HEK293 (cell line): ENCODE measurements around the gene MYCBPAP.

Source experiments
- HOXC10 ChIP-seq: sonication (generic); formaldehyde crosslinking; IDR thresholded peaks from 2 replicates; pipeline ENCODE4 v1.8.1; 2023; ENCODE audit warnings: mild to moderate bottlenecking, missing genetic modification reagents
- IKZF3 ChIP-seq: fragments of 450-650 bp; IDR thresholded peaks from 2 replicates; pipeline ENCODE4 v1.5.0; 2018; ENCODE audit warnings: missing biosample characterization, mild to moderate bottlenecking, missing genetic modification characterization, moderate library complexity
- KLF7 ChIP-seq: fragments of 450-650 bp; formaldehyde crosslinking; IDR thresholded peaks from 2 replicates; pipeline ENCODE4 v1.5.1; 2016; ENCODE audit warnings: missing biosample characterization, missing genetic modification characterization, borderline replicate concordance
- ZNF138 ChIP-seq: fragments of 450-650 bp; formaldehyde crosslinking; IDR thresholded peaks from 2 replicates; pipeline ENCODE4 v1.5.1; 2016; ENCODE audit warnings: missing biosample characterization, missing genetic modification characterization, borderline replicate concordance
- ZNF169 ChIP-seq: fragments of 450-650 bp; formaldehyde crosslinking; IDR thresholded peaks from 2 replicates; pipeline ENCODE4 v1.5.1; 2016; ENCODE audit warnings: missing biosample characterization, missing genetic modification characterization
- ZNF221 ChIP-seq: fragments of 450-650 bp; formaldehyde crosslinking; IDR thresholded peaks from 2 replicates; pipeline ENCODE4 v1.5.1; 2017; ENCODE audit warnings: missing biosample characterization, missing genetic modification characterization, borderline replicate concordance
- ZNF239 ChIP-seq: fragments of 450-650 bp; formaldehyde crosslinking; IDR thresholded peaks from 2 replicates; pipeline ENCODE4 v1.5.1; 2016; ENCODE audit warnings: missing biosample characterization, missing genetic modification characterization
- ZNF292 ChIP-seq: fragments of 450-650 bp; formaldehyde crosslinking; IDR thresholded peaks from 2 replicates; pipeline ENCODE4 v1.5.1; 2016; ENCODE audit warnings: low read depth, missing biosample characterization, missing genetic modification characterization, borderline replicate concordance
- ZNF354C ChIP-seq: fragments of 450-650 bp; formaldehyde crosslinking; IDR thresholded peaks from 2 replicates; pipeline ENCODE4 v1.5.1; 2016; ENCODE audit warnings: missing biosample characterization, missing genetic modification characterization, low read depth, borderline replicate concordance
- ZNF391 ChIP-seq: fragments of 450-650 bp; formaldehyde crosslinking; IDR thresholded peaks from 2 replicates; pipeline ENCODE4 v1.5.1; 2016; ENCODE audit warnings: low read depth, missing biosample characterization, missing genetic modification characterization, borderline replicate concordance
- ZNF473 ChIP-seq: fragments of 450-650 bp; formaldehyde crosslinking; IDR thresholded peaks from 2 replicates; pipeline ENCODE4 v1.5.1; 2017; ENCODE audit warnings: missing biosample characterization, missing genetic modification characterization
- ZNF654 ChIP-seq: fragments of 450-650 bp; formaldehyde crosslinking; IDR thresholded peaks from 2 replicates; pipeline ENCODE4 v1.5.1; 2016; ENCODE audit warnings: low read depth, missing biosample characterization, missing genetic modification characterization
- ZNF747 ChIP-seq: fragments of 450-650 bp; formaldehyde crosslinking; IDR thresholded peaks from 2 replicates; pipeline ENCODE4 v1.5.1; 2016; ENCODE audit warnings: missing biosample characterization, missing genetic modification characterization
- ZNF76 ChIP-seq: fragments of 450-650 bp; formaldehyde crosslinking; IDR thresholded peaks from 2 replicates; pipeline ENCODE4; 2016; ENCODE audit warnings: low read depth, missing biosample characterization, missing genetic modification characterization, borderline replicate concordance
- ZNF843 ChIP-seq: fragments of 450-650 bp; formaldehyde crosslinking; IDR thresholded peaks from 2 replicates; pipeline ENCODE4 v1.5.1; 2016; ENCODE audit warnings: missing biosample characterization, missing genetic modification characterization
- ZSCAN23 ChIP-seq: fragments of 450-650 bp; formaldehyde crosslinking; IDR thresholded peaks from 2 replicates; pipeline ENCODE4 v1.5.1; 2016; ENCODE audit warnings: missing biosample characterization, missing genetic modification characterization
- TF ChIP-seq, protein P1 (sequence below): fragments of 450-650 bp; formaldehyde crosslinking; IDR thresholded peaks from 2 replicates; pipeline ENCODE4 v1.5.1; 2016; ENCODE audit warnings: missing biosample characterization, missing genetic modification characterization
- TF ChIP-seq, protein P2 (sequence below): IDR thresholded peaks from 2 replicates; pipeline ENCODE4 v1.6.1; 2011; ENCODE audit warnings: mild to moderate bottlenecking, low read depth, low read length, borderline replicate concordance
- TF ChIP-seq, protein P3 (sequence below): fragments of 450-650 bp; formaldehyde crosslinking; IDR thresholded peaks from 2 replicates; pipeline ENCODE4 v1.5.1; 2016; ENCODE audit warnings: missing biosample characterization, missing genetic modification characterization
- TF ChIP-seq, protein P4 (sequence below): fragments of 450-650 bp; formaldehyde crosslinking; IDR thresholded peaks from 2 replicates; pipeline ENCODE4 v1.5.1; 2016; ENCODE audit warnings: missing biosample characterization, missing genetic modification characterization

The MYCBPAP gene

DNA sequence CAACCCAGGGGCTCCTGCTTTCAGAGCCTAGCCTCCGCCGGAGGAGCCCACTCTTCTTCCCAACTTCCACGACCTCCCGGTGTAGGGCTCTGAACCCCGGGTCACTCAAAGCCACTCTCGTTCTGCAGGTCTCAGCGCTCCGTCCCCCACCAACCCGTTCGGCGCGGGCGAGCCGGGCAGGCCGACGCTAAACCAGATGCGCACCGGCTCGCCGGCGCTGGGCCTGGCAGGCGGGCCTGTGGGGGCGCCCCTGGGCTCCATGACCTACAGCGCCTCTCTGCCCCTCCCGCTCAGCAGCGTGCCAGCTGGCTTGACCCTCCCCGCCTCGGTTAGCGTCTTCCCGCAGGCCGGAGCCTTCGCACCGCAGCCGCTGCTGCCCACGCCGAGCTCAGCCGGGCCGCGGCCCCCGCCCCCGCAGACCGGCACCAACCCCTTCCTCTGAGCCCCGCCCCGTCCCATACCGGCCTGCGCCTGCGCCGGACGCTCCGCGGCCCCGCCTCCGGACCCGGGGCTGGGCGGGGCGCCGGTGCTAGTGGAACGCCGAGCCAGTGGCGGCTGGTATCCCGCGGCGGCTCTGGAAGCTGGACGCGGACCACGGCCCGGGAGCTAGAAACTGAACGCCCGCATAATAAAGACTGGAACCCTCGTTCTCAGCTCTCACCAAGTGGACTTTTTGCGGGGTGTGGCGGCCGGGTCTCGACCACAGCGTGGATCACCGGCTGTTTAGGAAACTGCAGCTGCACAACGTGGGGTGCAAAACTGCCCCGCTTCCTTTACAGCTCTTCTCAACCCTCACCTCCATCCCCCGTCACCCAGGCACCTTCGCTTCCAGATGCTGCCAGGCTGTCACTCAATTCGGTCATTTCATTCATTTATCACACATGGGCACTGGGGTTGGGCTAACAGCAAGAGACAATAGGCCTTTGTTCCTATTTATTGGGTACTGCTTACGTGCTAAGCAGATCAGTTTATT is 33.8 kb downstream of the MYCBPAP start (continued):
- TF ChIP-seq, protein P1, sequence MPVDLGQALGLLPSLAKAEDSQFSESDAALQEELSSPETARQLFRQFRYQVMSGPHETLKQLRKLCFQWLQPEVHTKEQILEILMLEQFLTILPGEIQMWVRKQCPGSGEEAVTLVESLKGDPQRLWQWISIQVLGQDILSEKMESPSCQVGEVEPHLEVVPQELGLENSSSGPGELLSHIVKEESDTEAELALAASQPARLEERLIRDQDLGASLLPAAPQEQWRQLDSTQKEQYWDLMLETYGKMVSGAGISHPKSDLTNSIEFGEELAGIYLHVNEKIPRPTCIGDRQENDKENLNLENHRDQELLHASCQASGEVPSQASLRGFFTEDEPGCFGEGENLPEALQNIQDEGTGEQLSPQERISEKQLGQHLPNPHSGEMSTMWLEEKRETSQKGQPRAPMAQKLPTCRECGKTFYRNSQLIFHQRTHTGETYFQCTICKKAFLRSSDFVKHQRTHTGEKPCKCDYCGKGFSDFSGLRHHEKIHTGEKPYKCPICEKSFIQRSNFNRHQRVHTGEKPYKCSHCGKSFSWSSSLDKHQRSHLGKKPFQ = no peak
- TF ChIP-seq ZNF391 (tag by site-specific recombination) = no peak
- TF ChIP-seq, protein P2, sequence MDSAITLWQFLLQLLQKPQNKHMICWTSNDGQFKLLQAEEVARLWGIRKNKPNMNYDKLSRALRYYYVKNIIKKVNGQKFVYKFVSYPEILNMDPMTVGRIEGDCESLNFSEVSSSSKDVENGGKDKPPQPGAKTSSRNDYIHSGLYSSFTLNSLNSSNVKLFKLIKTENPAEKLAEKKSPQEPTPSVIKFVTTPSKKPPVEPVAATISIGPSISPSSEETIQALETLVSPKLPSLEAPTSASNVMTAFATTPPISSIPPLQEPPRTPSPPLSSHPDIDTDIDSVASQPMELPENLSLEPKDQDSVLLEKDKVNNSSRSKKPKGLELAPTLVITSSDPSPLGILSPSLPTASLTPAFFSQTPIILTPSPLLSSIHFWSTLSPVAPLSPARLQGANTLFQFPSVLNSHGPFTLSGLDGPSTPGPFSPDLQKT = no peak
- no peak for TF ChIP-seq ZNF843 (tag by site-specific recombination)
- TF ChIP-seq ZNF221 (tag by site-specific recombination) = no peak
- TF ChIP-seq, protein P3, sequence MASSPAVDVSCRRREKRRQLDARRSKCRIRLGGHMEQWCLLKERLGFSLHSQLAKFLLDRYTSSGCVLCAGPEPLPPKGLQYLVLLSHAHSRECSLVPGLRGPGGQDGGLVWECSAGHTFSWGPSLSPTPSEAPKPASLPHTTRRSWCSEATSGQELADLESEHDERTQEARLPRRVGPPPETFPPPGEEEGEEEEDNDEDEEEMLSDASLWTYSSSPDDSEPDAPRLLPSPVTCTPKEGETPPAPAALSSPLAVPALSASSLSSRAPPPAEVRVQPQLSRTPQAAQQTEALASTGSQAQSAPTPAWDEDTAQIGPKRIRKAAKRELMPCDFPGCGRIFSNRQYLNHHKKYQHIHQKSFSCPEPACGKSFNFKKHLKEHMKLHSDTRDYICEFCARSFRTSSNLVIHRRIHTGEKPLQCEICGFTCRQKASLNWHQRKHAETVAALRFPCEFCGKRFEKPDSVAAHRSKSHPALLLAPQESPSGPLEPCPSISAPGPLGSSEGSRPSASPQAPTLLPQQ (tag by site-specific recombination) = no peak
- no peak for TF ChIP-seq ZSCAN23 (tag by site-specific recombination)
- TF ChIP-seq KLF7 (tag by site-specific recombination) = no peak
- no peak for TF ChIP-seq HOXC10 (CRISPR knock-in tag)
- TF ChIP-seq ZNF169 (tag by site-specific recombination) = no peak
- TF ChIP-seq ZNF76 (tag by site-specific recombination) = peak; percentile 46; the same call in 1 of the 2 replicates
- no peak for TF ChIP-seq ZNF292 (tag by site-specific recombination)
- no peak for TF ChIP-seq ZNF473 (tag by site-specific recombination)
- no peak for TF ChIP-seq ZNF138
- no peak; the same call in 1 of the 2 replicates for TF ChIP-seq ZNF654 (tag by site-specific recombination)
- TF ChIP-seq, protein P4, sequence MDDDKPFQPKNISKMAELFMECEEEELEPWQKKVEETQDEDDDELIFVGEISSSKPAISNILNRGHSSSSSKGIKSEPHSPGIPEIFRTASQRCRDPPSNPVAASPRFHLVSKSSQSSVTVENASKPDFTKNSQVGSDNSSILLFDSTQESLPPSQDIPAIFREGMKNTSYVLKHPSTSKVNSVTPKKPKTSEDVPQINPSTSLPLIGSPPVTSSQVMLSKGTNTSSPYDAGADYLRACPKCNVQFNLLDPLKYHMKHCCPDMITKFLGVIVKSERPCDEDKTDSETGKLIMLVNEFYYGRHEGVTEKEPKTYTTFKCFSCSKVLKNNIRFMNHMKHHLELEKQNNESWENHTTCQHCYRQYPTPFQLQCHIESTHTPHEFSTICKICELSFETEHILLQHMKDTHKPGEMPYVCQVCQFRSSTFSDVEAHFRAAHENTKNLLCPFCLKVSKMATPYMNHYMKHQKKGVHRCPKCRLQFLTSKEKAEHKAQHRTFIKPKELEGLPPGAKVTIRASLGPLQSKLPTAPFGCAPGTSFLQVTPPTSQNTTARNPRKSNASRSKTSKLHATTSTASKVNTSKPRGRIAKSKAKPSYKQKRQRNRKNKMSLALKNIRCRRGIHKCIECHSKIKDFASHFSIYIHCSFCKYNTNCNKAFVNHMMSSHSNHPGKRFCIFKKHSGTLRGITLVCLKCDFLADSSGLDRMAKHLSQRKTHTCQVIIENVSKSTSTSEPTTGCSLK (tag by site-specific recombination) = no peak
- no peak for TF ChIP-seq ZNF354C (tag by site-specific recombination)
- no peak for TF ChIP-seq ZNF239 (tag by site-specific recombination)
- 0 out of 2 replicates have a peak, but pooled peaks have one; percentile 45 for TF ChIP-seq IKZF3 (tag by site-specific recombination)
- TF ChIP-seq ZNF747 (tag by site-specific recombination) = no peak
- TF ChIP-seq, all 188 proteins: peak for 39
